AG09319 (cell line): Measurements from ENCODE around the gene SWSAP1.
"Not testable (repeated sequence)": the region's sequence is repeated elsewhere in the genome, so short reads cannot be mapped to it uniquely, and the experiment has no call there.

Source experiments
- DNase-seq: peaks from one replicate; pipeline ENCODE4 v3.0.0-alpha.2; 2010; ENCODE audit warnings: low read depth; ENCODE audit errors: extremely low read depth
- CTCF ChIP-seq: IDR thresholded peaks from 2 replicates; pipeline ENCODE4 v1.5.1; 2011; ENCODE audit warnings: low read depth, mild to moderate bottlenecking, inconsistent platforms, low read length, moderate library complexity

The SWSAP1 gene

DNA sequence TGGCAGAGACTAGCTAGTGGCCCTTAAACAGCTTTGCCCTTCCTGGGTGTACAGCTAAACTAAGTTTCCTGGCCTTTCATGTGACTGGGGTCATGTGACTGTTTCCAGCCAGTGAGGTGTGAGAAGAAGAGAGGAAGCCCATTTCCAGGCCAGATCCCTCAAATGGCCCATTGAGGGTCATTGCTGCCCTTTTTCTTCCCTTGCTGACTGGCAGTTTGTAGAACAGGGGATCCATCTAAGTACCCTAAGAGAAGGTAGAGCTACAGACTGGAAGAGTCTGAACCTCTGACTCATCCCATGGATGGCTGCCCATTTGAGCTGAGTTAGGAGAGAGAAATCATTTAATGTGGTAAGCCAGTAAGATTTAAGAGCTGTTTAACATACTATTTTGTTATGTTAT, 2.8 kb downstream of the SWSAP1 start:
- TF ChIP-seq CTCF, result no peak
- DNase-seq, result peak; percentile 45

GRCh38 chr19:11377756-11378155, 3.3 kb downstream of the SWSAP1 start:
- no peak for TF ChIP-seq CTCF
- no peak for DNase-seq

GRCh38 chr19:11378319-11379189, 4.1 kb downstream of the SWSAP1 start:
- peak; percentile 59 for TF ChIP-seq CTCF
- no peak for DNase-seq

DNA sequence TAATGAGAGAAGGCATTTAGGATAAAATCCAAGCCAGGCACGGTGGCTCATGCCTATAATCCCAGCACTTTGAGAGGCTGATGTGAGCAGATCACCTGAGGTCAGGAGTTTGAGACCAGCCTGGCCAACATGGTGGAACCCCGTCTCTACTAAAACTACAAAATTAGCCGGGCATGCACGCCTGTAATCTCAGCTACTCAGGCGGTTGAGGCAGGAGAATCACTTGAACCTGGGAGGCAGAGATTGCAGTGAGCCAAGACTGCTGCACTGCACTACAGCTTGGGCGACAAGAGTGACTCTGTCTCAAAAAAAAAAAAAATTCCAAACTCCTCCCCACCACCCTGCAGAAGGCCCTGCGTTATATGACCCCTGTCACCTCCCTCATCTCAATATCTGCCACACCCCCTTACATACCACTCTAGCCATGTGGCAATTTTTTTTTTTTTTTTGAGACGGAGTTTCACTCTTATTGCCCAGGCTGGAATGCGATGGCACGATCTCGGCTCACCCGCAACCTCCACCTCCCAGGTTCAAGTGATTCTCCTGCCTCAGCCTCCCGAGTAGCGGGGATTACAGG, 4.9 kb downstream of the SWSAP1 start:
- DNase-seq, result not testable (repeated sequence)

GRCh38 chr19:11379857-11380350, 5.4 kb downstream of the SWSAP1 start:
- no peak for TF ChIP-seq CTCF
- no peak for DNase-seq

DNA sequence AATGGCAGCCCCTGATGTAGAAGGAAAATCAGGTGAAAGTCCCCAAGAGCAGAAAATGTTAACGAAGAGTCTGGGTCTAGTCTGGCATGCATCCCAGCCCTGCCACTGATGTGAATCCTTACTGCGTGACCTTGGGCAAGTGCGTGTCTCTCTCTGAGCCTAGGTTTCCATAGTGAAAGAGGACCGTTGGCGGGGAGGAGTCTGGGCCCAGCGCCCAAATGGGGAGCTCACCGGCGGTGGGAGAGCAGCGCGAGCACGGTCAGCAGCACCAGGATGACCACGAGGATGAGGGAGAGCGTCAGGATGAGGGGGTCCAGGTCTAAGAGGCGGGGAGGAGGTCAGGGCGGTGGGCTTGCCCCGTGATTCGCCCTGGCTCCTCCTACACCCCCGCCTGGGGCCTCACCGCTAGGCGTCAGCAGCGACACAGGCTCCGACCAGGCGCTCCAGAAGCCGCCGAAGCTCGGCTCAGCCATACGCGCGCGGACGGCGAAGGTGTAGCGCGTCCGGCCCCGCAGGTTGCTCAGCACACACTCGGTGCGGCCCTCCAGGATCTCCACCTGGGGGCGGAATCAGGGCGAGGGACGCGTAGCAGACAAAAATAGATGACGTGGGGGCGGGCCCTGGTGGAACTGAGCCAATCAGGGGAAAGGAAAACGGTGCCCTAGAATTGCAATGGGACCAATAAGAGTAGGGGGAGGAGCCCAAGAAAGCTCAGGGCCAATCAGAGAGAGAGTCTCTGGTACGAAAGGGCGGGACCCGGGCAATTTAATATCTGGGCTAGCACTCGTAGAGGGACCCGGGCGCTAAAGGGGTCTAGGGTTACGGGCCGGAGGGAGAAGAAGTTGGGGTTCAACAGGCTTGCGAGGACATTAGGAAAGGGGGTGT, 6.4 kb downstream of the SWSAP1 start:
- peak; percentile 84 for DNase-seq
- peak; percentile 76 for TF ChIP-seq CTCF

DNA sequence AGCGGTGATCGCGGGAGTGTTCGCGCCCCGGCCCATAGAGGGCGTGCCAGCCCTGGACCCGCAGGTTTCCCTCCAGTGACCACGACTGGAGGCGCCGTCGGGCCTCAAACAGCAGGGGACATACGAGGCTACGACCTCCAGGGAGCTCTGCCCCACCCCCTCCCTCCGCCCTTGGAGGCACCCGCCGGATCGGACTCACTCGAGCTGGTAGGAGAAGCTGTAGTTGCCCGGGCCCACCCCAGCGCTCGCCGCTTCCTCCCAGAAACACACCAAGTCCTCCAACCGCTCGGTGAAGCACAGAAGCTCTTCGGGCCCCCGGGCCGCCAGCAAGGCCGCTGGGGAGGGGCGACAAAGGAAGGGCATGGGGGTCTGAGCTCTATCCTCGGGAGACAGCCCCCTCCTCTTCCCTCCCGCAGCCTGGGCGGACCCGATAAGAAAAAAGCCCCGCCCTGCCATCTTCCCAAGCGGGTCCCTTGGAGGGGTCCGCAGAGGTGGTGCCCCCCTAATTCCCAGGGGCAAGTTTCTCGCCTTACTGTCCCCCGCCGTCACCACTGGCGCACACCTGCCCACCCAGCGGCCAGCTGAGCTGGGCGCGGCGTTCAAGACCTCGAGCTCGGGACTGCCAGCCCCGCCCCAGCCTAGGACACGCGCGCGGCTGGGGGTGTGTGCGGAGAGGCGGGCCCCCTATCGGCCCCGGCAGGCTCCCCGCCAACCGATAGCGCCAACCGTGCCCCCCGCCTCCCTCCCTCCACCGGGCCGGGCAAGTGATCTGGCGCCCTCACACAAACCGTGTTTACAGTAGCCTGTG, 8.6 kb downstream of the SWSAP1 start:
- TF ChIP-seq CTCF, result peak; percentile 67
- no peak for DNase-seq
